ENCODE results near the gene NME9.
"Not testable (repeated sequence)": the region's sequence is repeated elsewhere in the genome, so short reads cannot be mapped to it uniquely, and the experiment has no call there.

The NME9 gene

GRCh38 chr3:138329127-138329983 is at the start of gene NME9:
Gene NME9 (minus strand): TSS chr3:138329851. CDS start chr3:138329335, 516 bp downstream.
- peak; percentile 72 to 82 (median 78) for DNase-seq (ENCODE audit: low read depth in 3 of 3)

GRCh38 chr3:138378990-138379389 is 49.3 kb upstream of the NME9 start:
- no peak for DNase-seq (ENCODE audit: low read depth in 3 of 3)

- DNase-seq (ENCODE audit: low read depth in 3 of 3) = no peak
Observed at GRCh38 chr3:138378331-138378730, 48.7 kb upstream of the NME9 start.

GRCh38 chr3:138377804-138378203 is 48.2 kb upstream of the NME9 start:
- DNase-seq (ENCODE audit: low read depth in 3 of 3) = no peak

- DNase-seq (ENCODE audit: low read depth in 3 of 3) = not testable (repeated sequence)
Observed at GRCh38 chr3:138377212-138377611, 47.6 kb upstream of the NME9 start.

GRCh38 chr3:138376663-138377062 is 47.0 kb upstream of the NME9 start:
- no peak for DNase-seq (ENCODE audit: low read depth in 3 of 3)

- no peak for DNase-seq (ENCODE audit: low read depth in 3 of 3)
Observed at GRCh38 chr3:138375447-138375846, 45.8 kb upstream of the NME9 start.

GRCh38 chr3:138374573-138375134 is 45.0 kb upstream of the NME9 start:
- DNase-seq (ENCODE audit: low read depth in 3 of 3) = no peak

- no peak for DNase-seq (ENCODE audit: low read depth in 3 of 3)
Observed at GRCh38 chr3:138373736-138374094, 44.1 kb upstream of the NME9 start.

GRCh38 chr3:138373087-138373735 is 43.6 kb upstream of the NME9 start:
- DNase-seq (ENCODE audit: low read depth in 3 of 3) = no peak

GRCh38 chr3:138371070-138371965 is 41.7 kb upstream of the NME9 start:
- no peak for DNase-seq (ENCODE audit: low read depth in 3 of 3)

- DNase-seq (ENCODE audit: low read depth in 3 of 3) = no peak
Observed at GRCh38 chr3:138370321-138370720, 40.7 kb upstream of the NME9 start.

- DNase-seq (ENCODE audit: low read depth in 3 of 3) = no peak
Observed at GRCh38 chr3:138369151-138369900, 39.7 kb upstream of the NME9 start.

GRCh38 chr3:138367911-138368310 is 38.3 kb upstream of the NME9 start:
- no peak for DNase-seq (ENCODE audit: low read depth in 3 of 3)

GRCh38 chr3:138367326-138367850 is 37.7 kb upstream of the NME9 start:
- DNase-seq (ENCODE audit: low read depth in 3 of 3) = no peak

- no peak for DNase-seq (ENCODE audit: low read depth in 3 of 3)
Observed at GRCh38 chr3:138366006-138366759, 36.5 kb upstream of the NME9 start.

- DNase-seq (ENCODE audit: low read depth in 3 of 3) = no peak
Observed at GRCh38 chr3:138365253-138365555, 35.6 kb upstream of the NME9 start.

- no peak for DNase-seq (ENCODE audit: low read depth in 3 of 3)
Observed at GRCh38 chr3:138364356-138365252, 35.0 kb upstream of the NME9 start.

GRCh38 chr3:138363322-138363721 is 33.7 kb upstream of the NME9 start:
- no peak for DNase-seq (ENCODE audit: low read depth in 3 of 3)
